ENCODE data around the gene ARHGEF2. TPM values are rescaled to one million over a fixed set of nuclear protein-coding genes. Genes with fewer than 3 reads are reported as not detected.

The ARHGEF2 gene
- total RNA-seq, 2 experiments from 2014 or later: 159 to 164 TPM

- ChIA-PET POLR2A (interaction anchor here (0.6 to 3.2 kb wide), 5 partner anchors 11 to 30 kb away, joined by 3 to 28 read pairs (median 4); partner anchors contain the start of genes ARHGEF2 and KHDC4), CTCF (interaction anchor here (0.6 to 1.8 kb wide), 7 partner anchors 9 to 42 kb away, joined by 3 to 7 read pairs (median 4); partner anchors contain the start of gene KHDC4)
- no peak for DNase-seq
- Mint-ChIP-seq H3K4me3 (no peak overlapping the region), H3K4me1 (peaks cover 38% of the 10 kb centered on the region), H3K27ac (peak overlapping the region; percentile 41), H3K36me3 (ENCODE audit: low read depth) (peaks cover 56% of the 10 kb centered on the region), H3K9me3 (no peaks in the 10 kb centered on the region), H3K27me3 (no peaks in the 10 kb centered on the region)
Observed at GRCh38 chr1:155947741-155948140, 30.6 kb downstream of the ARHGEF2 start.

- H3K36me3 Mint-ChIP-seq (ENCODE audit: low read depth): peaks cover 51% of the 10 kb centered on the region
- CTCF ChIA-PET: interaction anchor here (0.6 to 1.6 kb wide), 3 partner anchors 9 to 42 kb away, joined by 4 to 5 read pairs (median 5); no protein-coding TSS in a partner anchor
- H3K27ac Mint-ChIP-seq: peak overlapping the region; percentile 76
Observed at GRCh38 chr1:155947292-155947691, 31.1 kb downstream of the ARHGEF2 start.

GRCh38 chr1:155946633-155947219, 31.6 kb downstream of the ARHGEF2 start:
- peak overlapping the region; percentile 76 for H3K27ac Mint-ChIP-seq
- ChIA-PET CTCF (interaction anchor here (1.0 to 1.8 kb wide), 4 partner anchors 13 to 42 kb away, joined by 4 to 17 read pairs (median 8); partner anchors contain the start of gene KHDC4), POLR2A (interaction anchor here (0.8 to 4.5 kb wide), 12 partner anchors 9 to 75 kb away, joined by 3 to 67 read pairs (median 6); partner anchors contain the start of genes ARHGEF2 and KHDC4)
- peaks cover 46% of the 10 kb centered on the region for H3K36me3 Mint-ChIP-seq (ENCODE audit: low read depth)
- no peaks in the 10 kb centered on the region for H3K9me3 Mint-ChIP-seq
- H3K27me3 Mint-ChIP-seq: no peaks in the 10 kb centered on the region
- no peak for DNase-seq
- peaks cover 48% of the 10 kb centered on the region for H3K4me1 Mint-ChIP-seq
- H3K4me3 Mint-ChIP-seq: no peak overlapping the region

More at GRCh38 chr1:155947292-155947691, 31.1 kb downstream of the ARHGEF2 start:
- no peaks in the 10 kb centered on the region for H3K9me3 Mint-ChIP-seq
- no peaks in the 10 kb centered on the region for H3K27me3 Mint-ChIP-seq
- DNase-seq: no peak
- no peak overlapping the region for H3K4me3 Mint-ChIP-seq
- POLR2A ChIA-PET: interaction anchor here (0.6 to 3.2 kb wide), 4 partner anchors 12 to 31 kb away, joined by 3 to 28 read pairs (median 4); partner anchors contain the start of genes ARHGEF2 and KHDC4
- peaks cover 43% of the 10 kb centered on the region for H3K4me1 Mint-ChIP-seq

- peaks cover 29% of the 10 kb centered on the region for H3K36me3 Mint-ChIP-seq (ENCODE audit: low read depth)
- H3K27me3 Mint-ChIP-seq: no peaks in the 10 kb centered on the region
- H3K9me3 Mint-ChIP-seq: no peaks in the 10 kb centered on the region
- DNase-seq: no peak
- peaks cover 69% of the 10 kb centered on the region for H3K4me1 Mint-ChIP-seq
- ChIA-PET CTCF (interaction anchor here (0.8 to 2.1 kb wide), 6 partner anchors 8 to 122 kb away, joined by 3 to 10 read pairs (median 3); no protein-coding TSS in a partner anchor), POLR2A (interaction anchor here (0.8 to 5.4 kb wide), 7 partner anchors 10 to 45 kb away, joined by 3 to 67 read pairs (median 6); partner anchors contain the start of genes ARHGEF2 and KHDC4)
- H3K4me3 Mint-ChIP-seq: no peak overlapping the region
- H3K27ac Mint-ChIP-seq: peak overlapping the region; percentile 67
Observed at GRCh38 chr1:155944444-155944799, 33.9 kb downstream of the ARHGEF2 start.

- no peaks in the 10 kb centered on the region for H3K9me3 Mint-ChIP-seq
- ChIA-PET POLR2A (interaction anchor here (1.0 to 6.0 kb wide), 4 partner anchors 9 to 36 kb away, joined by 3 to 67 read pairs (median 40); partner anchors contain the start of genes ARHGEF2 and KHDC4), CTCF (interaction anchor here (0.8 to 2.1 kb wide), 4 partner anchors 8 to 124 kb away, joined by 3 to 10 read pairs (median 6); partner anchors contain the start of gene KHDC4)
- H3K27me3 Mint-ChIP-seq: no peaks in the 10 kb centered on the region
- peaks cover 72% of the 10 kb centered on the region for H3K4me1 Mint-ChIP-seq
- H3K36me3 Mint-ChIP-seq (ENCODE audit: low read depth): peaks cover 22% of the 10 kb centered on the region
- no peak overlapping the region for H3K4me3 Mint-ChIP-seq
- H3K27ac Mint-ChIP-seq: peak overlapping the region; percentile 77
- no peak for DNase-seq
Observed at GRCh38 chr1:155942578-155943141, 35.7 kb downstream of the ARHGEF2 start.

GRCh38 chr1:155941845-155942531, 36.4 kb downstream of the ARHGEF2 start:
- no peaks in the 10 kb centered on the region for H3K9me3 Mint-ChIP-seq
- DNase-seq: no peak
- H3K27me3 Mint-ChIP-seq: no peaks in the 10 kb centered on the region
- ChIA-PET POLR2A (interaction anchor here (4.5 to 6.0 kb wide), 3 partner anchors 8 to 37 kb away, joined by 18 to 67 read pairs (median 63); partner anchors contain the start of genes ARHGEF2 and KHDC4), CTCF (interaction anchor here (0.8 to 1.8 kb wide), 2 partner anchors 8 to 15 kb away, joined by 4 to 8 read pairs; partner anchors contain the start of gene KHDC4)
- H3K4me1 Mint-ChIP-seq: peaks cover 66% of the 10 kb centered on the region
- H3K4me3 Mint-ChIP-seq: no peak overlapping the region
- H3K36me3 Mint-ChIP-seq (ENCODE audit: low read depth): peaks cover 18% of the 10 kb centered on the region
- H3K27ac Mint-ChIP-seq: peak overlapping the region; percentile 77

- Mint-ChIP-seq H3K36me3 (ENCODE audit: low read depth) (peaks cover 10% of the 10 kb centered on the region), H3K27me3 (no peaks in the 10 kb centered on the region), H3K4me1 (peaks cover 59% of the 10 kb centered on the region), H3K27ac (peak within 1 kb of the TSS; percentile 77), H3K4me3 (no peak within 1 kb of the TSS), H3K9me3 (no peaks in the 10 kb centered on the region)
- ChIA-PET CTCF (interaction anchor here (0.7 to 5.6 kb wide), 6 partner anchors 14 to 691 kb away, joined by 3 to 65 read pairs (median 4); partner anchors contain the start of gene ARHGEF2), POLR2A (interaction anchor here (0.8 to 6.0 kb wide), 6 partner anchors 10 to 47 kb away, joined by 4 to 63 read pairs (median 12); partner anchors contain the start of gene ARHGEF2)
- no peak for DNase-seq
Observed at GRCh38 chr1:155940993-155941844, 37.1 kb downstream of the ARHGEF2 start, which contains the start of gene RXFP4. Gene RXFP4, plus strand, starts transcription at chr1:155941638. Its CDS starts 72 bp downstream, at chr1:155941710.

- no peaks in the 10 kb centered on the region for H3K27me3 Mint-ChIP-seq
- H3K36me3 Mint-ChIP-seq (ENCODE audit: low read depth): peaks cover 8% of the 10 kb centered on the region
- DNase-seq: no peak
- peak overlapping the region; percentile 77 for H3K27ac Mint-ChIP-seq
- CTCF ChIA-PET: interaction anchor here (0.7 to 5.6 kb wide), 6 partner anchors 13 to 690 kb away, joined by 3 to 65 read pairs (median 4); partner anchors contain the start of gene ARHGEF2
- POLR2A ChIA-PET: interaction anchor here (0.8 to 6.0 kb wide), 7 partner anchors 11 to 48 kb away, joined by 3 to 63 read pairs (median 7); partner anchors contain the start of gene ARHGEF2
- peaks cover 57% of the 10 kb centered on the region for H3K4me1 Mint-ChIP-seq
- H3K9me3 Mint-ChIP-seq: no peaks in the 10 kb centered on the region
- no peak overlapping the region for H3K4me3 Mint-ChIP-seq
Observed at GRCh38 chr1:155940482-155940992, 37.8 kb downstream of the ARHGEF2 start.

GRCh38 chr1:155938220-155938627, 40.1 kb downstream of the ARHGEF2 start:
- DNase-seq: peak; percentile 46
- ChIA-PET CTCF (interaction anchor here (0.6 to 5.6 kb wide), 19 partner anchors 10 to 712 kb away, joined by 3 to 65 read pairs (median 4); partner anchors contain the start of gene ARHGEF2), POLR2A (interaction anchor here (0.7 to 6.0 kb wide), 7 partner anchors 14 to 127 kb away, joined by 3 to 63 read pairs (median 4); partner anchors contain the start of gene ARHGEF2)
- H3K27me3 Mint-ChIP-seq: no peaks in the 10 kb centered on the region
- no peaks in the 10 kb centered on the region for H3K36me3 Mint-ChIP-seq (ENCODE audit: low read depth)
- no peak overlapping the region for H3K4me3 Mint-ChIP-seq
- no peaks in the 10 kb centered on the region for H3K9me3 Mint-ChIP-seq
- no peak overlapping the region for H3K27ac Mint-ChIP-seq
- H3K4me1 Mint-ChIP-seq: peaks cover 46% of the 10 kb centered on the region

- Mint-ChIP-seq H3K4me3 (no peak overlapping the region), H3K27me3 (no peaks in the 10 kb centered on the region), H3K9me3 (no peaks in the 10 kb centered on the region), H3K4me1 (peaks cover 45% of the 10 kb centered on the region), H3K36me3 (ENCODE audit: low read depth) (peaks cover 24% of the 10 kb centered on the region), H3K27ac (no peak overlapping the region)
- ChIA-PET CTCF (interaction anchor here (0.5 to 6.8 kb wide), 13 partner anchors 8 to 192 kb away, joined by 3 to 61 read pairs (median 7); partner anchors contain the start of genes ARHGEF2 and SYT11), POLR2A (interaction anchor here (0.7 to 4.4 kb wide), 21 partner anchors 9 to 194 kb away, joined by 3 to 68 read pairs (median 5); partner anchors contain the start of genes ARHGEF2, GON4L, RIT1 and SSR2)
- DNase-seq: no peak
Observed at GRCh38 chr1:155934936-155935590, 43.3 kb downstream of the ARHGEF2 start.
